CD4-positive, alpha-beta T cell treated with Interleukin-2 at 100 ng/mL for 4 hours (primary cell): ENCODE data around the gene WDR93.
A peak's percentile ranks its signal among the peaks of the same experiment; 100 is the strongest.
"Not testable (repeated sequence)": the region's sequence is repeated elsewhere in the genome, so short reads cannot be mapped to it uniquely, and the experiment has no call there.

Experiments used
- DNase-seq: peaks from one replicate; pipeline ENCODE4 v3.0.0-alpha.2; 2020; ENCODE audit warnings: low spot score

Gene WDR93

DNA sequence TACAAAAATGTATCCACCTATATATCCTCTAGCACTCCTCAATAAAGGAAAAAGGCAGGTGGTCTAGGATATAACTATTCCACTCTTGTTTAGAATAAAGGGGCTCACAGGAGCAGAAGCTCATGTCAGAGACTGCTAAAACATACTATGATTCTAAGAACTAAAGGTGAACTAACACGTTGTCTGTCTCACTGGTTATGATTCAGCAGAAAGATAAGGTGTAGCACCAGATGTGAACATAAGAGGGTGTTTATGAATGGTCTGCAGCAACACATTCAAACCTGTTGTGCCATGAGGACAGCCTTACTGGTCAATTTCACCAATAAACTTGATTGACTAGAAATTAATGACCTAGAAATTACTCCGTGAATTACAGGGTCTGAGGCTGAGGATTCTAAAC, 4.6 kb upstream of the WDR93 start:
- DNase-seq: no peak

DNA sequence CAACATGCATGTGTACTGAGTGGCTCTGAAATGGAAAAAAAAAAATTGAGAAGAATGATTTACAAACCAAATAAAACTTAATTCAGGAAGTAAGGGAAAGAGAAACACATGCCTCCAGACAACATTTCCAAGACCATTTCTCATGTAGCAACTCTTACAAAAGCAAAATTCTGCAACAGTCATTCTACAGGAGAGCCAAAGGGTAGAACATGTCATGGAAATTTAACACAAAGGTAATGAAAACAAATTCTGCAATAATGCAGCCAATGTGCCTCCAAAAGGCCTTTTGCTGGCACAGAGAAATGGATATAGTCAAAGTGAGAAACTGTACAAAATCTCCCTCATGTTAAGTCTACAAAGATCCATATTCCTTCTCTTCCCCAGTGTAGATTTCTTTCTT, 4.1 kb upstream of the WDR93 start:
- no peak for DNase-seq

GRCh38 chr15:89689930-89690275, 708 bp upstream of the WDR93 start:
- not testable (repeated sequence) for DNase-seq

DNA sequence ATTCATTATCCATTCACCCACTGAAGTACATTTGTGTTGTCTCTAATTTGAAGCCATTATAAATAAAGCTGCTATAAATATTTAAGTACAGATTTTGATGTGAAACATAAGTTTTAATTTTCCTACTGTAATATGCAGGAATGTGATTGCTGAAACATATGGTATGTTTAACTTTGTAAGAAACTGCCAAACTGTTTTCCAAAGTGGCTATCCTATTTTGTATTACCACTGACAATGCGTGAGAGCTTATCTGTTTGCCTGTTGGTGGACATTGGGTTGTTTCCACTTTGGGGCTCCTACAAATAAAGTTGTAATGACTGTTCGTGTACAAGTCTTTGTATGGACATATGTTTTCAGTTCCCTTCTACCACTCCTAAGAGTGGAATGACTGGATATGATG, 2.5 kb downstream of the WDR93 start:
- DNase-seq: no peak

DNA sequence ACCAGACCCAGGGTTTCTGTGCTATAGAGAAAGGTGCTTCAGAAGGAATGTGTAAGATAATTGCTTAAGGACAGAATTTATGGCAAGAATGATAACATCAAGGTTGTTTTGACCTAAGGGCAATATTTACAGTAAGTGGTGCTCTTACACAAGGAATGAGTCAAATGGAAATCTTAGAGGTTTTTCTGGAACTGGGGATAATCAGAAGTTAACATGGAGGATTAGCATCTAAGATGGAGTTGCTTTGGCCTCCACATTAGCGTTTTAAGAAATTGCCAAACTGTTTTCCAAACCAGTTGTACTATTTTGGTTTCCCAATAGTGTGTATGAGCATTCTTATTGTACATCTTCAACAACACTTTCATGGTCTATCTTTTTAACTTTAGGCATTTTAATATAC, 3.1 kb downstream of the WDR93 start:
- no peak for DNase-seq

- no peak for DNase-seq
Measured at GRCh38 chr15:89695198-89695597, 4.6 kb downstream of the WDR93 start.

- DNase-seq: no peak
Measured at GRCh38 chr15:89704411-89704810, 13.8 kb downstream of the WDR93 start.

GRCh38 chr15:89707577-89707976, 17.0 kb downstream of the WDR93 start:
- no peak for DNase-seq

GRCh38 chr15:89714775-89715174, 24.2 kb downstream of the WDR93 start:
- no peak for DNase-seq

GRCh38 chr15:89723031-89723430, 32.4 kb downstream of the WDR93 start:
- no peak for DNase-seq

DNA sequence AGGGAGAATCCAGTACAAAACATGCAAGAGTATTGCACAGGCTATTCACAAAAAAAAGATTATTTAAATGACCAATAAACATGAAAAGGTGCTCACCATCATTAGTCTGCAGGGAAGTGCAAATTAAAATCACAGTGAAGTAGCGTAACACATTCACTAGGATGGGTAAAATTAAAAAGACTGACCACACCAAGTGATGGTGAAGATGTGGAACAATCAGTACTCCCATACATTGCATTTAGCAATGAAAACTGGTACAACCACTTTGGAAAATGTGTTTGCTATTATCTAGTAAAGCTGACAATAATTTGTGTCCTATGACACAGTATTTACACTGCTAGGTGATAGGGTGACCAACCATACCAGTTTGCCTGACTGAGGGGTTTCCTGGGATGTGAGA, 34.0 kb downstream of the WDR93 start:
- no peak for DNase-seq

- DNase-seq: no peak
Measured at GRCh38 chr15:89725064-89725463, 34.5 kb downstream of the WDR93 start.

- no peak for DNase-seq
Measured at GRCh38 chr15:89728254-89728653, 37.6 kb downstream of the WDR93 start.

DNA sequence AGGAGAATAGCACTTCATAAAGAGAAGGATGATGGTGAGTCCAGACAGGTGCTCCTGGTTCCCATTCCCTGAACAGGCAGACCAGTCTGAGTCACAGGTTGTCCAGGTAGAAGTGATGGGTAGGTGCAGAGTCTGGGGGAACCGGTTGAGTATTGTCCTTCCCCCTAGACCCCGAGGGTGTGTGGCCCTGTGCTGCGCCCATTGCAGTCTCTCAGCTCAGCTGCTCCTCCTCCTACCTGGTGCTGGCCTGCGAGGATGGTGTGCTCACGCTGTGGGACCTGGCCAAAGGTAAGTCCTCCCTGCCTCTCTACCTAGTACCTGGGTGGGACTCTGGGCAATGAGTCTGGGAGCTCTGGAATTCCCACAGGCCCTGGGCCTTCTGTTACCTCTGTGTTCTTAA, 40.7 kb downstream of the WDR93 start:
- no peak for DNase-seq

DNA sequence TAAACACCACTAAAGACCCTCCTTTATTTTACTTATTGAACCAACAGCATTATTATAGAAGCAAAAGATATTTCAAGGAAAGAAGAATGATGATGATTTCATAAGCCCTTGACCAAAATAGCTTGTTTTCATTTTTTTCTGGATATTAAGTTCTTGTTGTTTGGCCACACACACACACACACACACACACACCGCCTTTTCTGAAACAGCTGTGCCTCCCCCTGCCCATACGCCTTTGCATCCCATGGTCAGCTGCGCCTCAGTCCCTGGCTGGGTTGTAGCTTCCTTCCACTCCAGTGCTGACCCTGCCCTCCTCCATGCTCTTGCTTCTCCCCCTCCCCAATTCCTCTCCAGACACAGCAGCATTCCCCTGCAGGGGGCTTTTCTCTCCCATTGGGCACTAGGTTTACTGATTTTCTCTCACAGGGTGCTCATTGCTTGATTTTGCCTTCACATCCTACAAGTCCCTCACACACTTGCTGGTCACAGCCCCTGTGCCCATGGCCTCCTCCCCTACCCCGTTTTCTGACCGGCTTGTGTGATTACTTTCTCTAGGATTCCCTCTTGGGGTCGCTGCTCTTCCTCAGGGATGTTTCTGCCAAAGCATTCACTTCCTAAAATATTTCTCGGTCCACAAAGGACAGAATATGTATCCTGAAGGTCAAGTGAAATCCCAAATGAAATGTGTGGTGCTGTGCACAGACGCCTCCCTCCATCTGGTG, 42.0 kb downstream of the WDR93 start:
- DNase-seq: no peak

GRCh38 chr15:89735773-89736172, 45.2 kb downstream of the WDR93 start:
- DNase-seq: no peak

DNA sequence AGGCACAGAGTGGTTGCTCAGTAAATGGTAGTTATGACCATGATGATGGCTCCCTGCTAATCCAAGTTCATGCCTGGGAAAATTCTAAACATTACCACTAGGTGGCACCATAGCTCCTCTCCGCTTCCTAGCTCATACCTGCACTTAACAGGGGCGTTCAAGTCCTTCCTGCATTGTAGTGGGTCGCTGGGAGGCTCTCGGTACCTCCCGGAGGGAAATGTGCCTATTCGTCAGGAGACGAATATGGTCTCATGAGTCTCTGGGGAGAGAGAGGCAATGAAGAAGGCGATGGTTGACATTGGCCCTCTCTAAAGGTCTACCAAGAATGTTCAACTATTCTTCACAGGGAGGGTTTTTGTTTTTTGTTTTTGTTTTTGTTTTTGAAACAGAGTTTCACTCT, 49.5 kb downstream of the WDR93 start:
- DNase-seq: peak; percentile 76

GRCh38 chr15:89743011-89743410, 52.4 kb downstream of the WDR93 start:
- no peak for DNase-seq

DNA sequence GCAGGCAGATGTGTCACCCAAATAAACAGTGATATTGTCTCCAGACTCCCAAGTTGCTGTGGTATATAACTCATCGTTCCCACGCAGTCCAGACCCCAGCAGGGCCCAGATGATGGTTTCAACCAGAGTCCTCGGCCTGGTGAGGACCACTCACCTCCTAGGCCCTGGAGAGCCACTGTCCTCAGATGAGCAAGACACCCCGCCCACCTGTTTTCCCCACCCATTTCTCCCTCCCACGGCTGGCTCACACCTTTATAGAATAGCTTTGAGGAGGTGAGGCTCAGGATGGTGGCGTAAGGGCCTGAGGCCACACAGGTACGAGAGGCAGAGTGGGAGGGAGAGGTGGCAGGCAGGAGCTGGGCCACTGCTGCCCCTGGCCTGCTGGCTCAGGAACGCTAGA, 53.0 kb downstream of the WDR93 start:
- no peak for DNase-seq

- DNase-seq: no peak
Measured at GRCh38 chr15:89745131-89745530, 54.5 kb downstream of the WDR93 start.

DNA sequence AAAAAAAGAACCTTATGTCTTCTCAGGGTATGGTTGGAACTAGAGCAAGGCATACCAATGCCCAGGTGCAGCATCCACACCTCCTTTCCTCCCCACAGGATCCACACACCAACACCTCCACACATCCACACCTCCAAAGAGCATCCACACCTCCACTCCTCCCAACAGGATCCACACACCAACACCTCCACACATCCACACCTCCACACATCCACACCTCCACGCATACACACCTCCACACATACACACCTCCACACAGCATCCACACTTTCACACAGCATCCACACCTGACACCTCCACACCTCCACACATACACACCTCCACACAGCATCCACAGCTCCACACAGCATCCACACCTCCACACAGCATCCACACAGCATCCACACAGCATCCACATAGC, 55.2 kb downstream of the WDR93 start:
- no peak for DNase-seq

DNA sequence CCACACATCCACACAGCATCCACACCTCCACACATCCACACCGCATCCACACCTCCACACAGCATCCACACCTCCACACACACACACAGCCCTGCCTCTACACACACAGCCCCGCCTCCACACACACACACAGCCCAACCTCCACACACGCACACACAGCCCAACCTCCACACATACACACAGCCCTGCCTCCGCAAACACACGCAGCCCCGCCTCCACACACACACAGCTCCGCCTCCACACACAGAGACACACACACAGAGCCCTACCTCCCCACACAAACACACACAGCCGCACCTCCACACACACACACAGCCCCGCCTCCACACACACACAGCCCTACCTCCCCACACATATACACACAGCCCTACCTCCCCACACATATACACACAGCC, 55.8 kb downstream of the WDR93 start:
- DNase-seq: no peak

DNA sequence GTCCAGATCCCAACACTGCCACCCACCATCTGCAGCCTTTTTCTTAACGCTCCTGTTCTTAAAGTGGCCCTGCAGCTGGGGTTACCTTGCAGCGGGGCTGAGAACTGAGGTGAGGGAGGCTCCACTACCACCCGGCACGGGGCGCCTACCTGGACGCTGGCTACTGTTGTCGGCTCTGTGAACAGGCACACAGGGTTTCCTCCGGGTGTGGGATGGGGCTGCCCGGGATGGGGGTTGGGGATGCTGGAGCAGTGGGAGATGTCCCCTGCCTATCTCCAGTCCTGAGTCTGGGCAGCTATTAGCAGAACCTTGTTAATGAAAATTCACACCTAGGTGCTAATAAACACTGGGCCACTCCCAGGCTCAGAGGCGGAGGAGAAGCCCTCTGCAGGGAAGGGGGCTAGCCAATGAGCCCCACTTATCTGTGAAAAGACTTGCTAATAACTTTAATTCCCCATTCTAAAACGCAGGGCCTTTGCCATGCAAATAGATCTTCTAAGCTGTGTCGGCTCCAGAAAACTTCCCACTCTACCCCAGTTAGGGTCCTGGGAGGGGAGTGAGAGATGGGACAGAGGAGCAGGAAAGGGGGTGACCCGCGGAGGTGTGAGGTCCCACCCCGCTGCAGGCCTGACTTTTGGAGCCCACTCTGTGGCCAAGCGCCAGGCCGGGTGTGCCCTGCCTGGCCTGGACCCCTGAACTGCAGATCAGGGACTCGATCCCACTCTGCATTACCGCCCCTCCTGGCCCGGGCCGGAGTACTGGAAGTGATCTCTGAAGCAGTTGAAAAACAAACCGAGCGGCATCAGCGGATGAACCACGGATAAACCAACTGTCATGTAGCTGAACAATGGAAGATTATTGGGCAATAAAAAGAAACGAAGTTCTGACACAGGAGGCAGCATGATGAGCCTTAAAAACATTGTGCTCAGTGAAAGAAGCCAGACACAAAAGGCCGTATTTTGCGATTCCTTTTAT, 57.4 kb downstream of the WDR93 start:
- no peak for DNase-seq

GRCh38 chr15:89749054-89749453, 58.4 kb downstream of the WDR93 start:
- no peak for DNase-seq
